ENCODE measurements around the gene LRP6. TPM values are rescaled to one million over a fixed set of nuclear protein-coding genes. Genes with fewer than 3 reads are reported as not detected.

LRP6 gene
- total RNA-seq, 1 donor from 2014 or later: 36.3 TPM

GRCh38 chr12:12217018-12217359 lies 49.9 kb downstream of the LRP6 start:
- ATAC-seq: peak; percentile 29
- no peak for DNase-seq (ENCODE audit: low spot score)

GRCh38 chr12:12216349-12217017 lies 50.4 kb downstream of the LRP6 start:
- no peak for DNase-seq (ENCODE audit: low spot score)
- peak; percentile 71 for ATAC-seq

GRCh38 chr12:12214635-12215131 lies 52.2 kb downstream of the LRP6 start:
- ATAC-seq (no peak), DNase-seq (ENCODE audit: low spot score) (no peak)

GRCh38 chr12:12214201-12214600 lies 52.6 kb downstream of the LRP6 start:
- ATAC-seq: no peak
- no peak for DNase-seq (ENCODE audit: low spot score)

- ATAC-seq: no peak
- no peak for DNase-seq (ENCODE audit: low spot score)
Measured at GRCh38 chr12:12212769-12213168, 54.1 kb downstream of the LRP6 start.

- ATAC-seq: no peak
Measured at GRCh38 chr12:12210983-12211382, 55.9 kb downstream of the LRP6 start.

GRCh38 chr12:12210416-12210815 lies 56.4 kb downstream of the LRP6 start:
- no peak for DNase-seq (ENCODE audit: low spot score)
- ATAC-seq: no peak

More at GRCh38 chr12:12210983-12211382, 55.9 kb downstream of the LRP6 start:
- DNase-seq (ENCODE audit: low spot score): no peak

GRCh38 chr12:12209675-12210074 lies 57.2 kb downstream of the LRP6 start:
- no peak for DNase-seq (ENCODE audit: low spot score)
- no peak for ATAC-seq

- DNase-seq (ENCODE audit: low spot score): no peak
- ATAC-seq: no peak
Measured at GRCh38 chr12:12209043-12209442, 57.8 kb downstream of the LRP6 start.

GRCh38 chr12:12207746-12208145 lies 59.1 kb downstream of the LRP6 start:
- no peak for ATAC-seq
- no peak for DNase-seq (ENCODE audit: low spot score)

GRCh38 chr12:12206776-12207388 lies 60.0 kb downstream of the LRP6 start:
- peak; percentile 70 for ATAC-seq
- no peak for DNase-seq (ENCODE audit: low spot score)

- DNase-seq (ENCODE audit: low spot score): no peak
- ATAC-seq: no peak
Measured at GRCh38 chr12:12202747-12203146, 64.1 kb downstream of the LRP6 start.

GRCh38 chr12:12202105-12202504 lies 64.7 kb downstream of the LRP6 start:
- ATAC-seq: no peak
- DNase-seq (ENCODE audit: low spot score): no peak

- ATAC-seq: no peak
- DNase-seq (ENCODE audit: low spot score): no peak
Measured at GRCh38 chr12:12201274-12201758, 65.5 kb downstream of the LRP6 start.

GRCh38 chr12:12200363-12200762 lies 66.5 kb downstream of the LRP6 start:
- ATAC-seq (peak; percentile 32), DNase-seq (ENCODE audit: low spot score) (no peak)

GRCh38 chr12:12198124-12198523 lies 68.7 kb downstream of the LRP6 start:
- no peak for ATAC-seq
- no peak for DNase-seq (ENCODE audit: low spot score)

- no peak for ATAC-seq
Measured at GRCh38 chr12:12197128-12197527, 69.7 kb downstream of the LRP6 start.

GRCh38 chr12:12195516-12195915 lies 71.3 kb downstream of the LRP6 start:
- DNase-seq (ENCODE audit: low spot score): no peak
- ATAC-seq: no peak

More at GRCh38 chr12:12197128-12197527, 69.7 kb downstream of the LRP6 start:
- DNase-seq (ENCODE audit: low spot score): no peak

- DNase-seq (ENCODE audit: low spot score) (no peak), ATAC-seq (no peak)
Measured at GRCh38 chr12:12195081-12195480, 71.8 kb downstream of the LRP6 start.

GRCh38 chr12:12194206-12194605 lies 72.6 kb downstream of the LRP6 start:
- no peak for DNase-seq (ENCODE audit: low spot score)
- ATAC-seq: no peak

GRCh38 chr12:12191008-12191407 lies 75.8 kb downstream of the LRP6 start:
- DNase-seq (ENCODE audit: low spot score) (no peak), ATAC-seq (no peak)

GRCh38 chr12:12190087-12190809 lies 76.6 kb downstream of the LRP6 start:
- DNase-seq (ENCODE audit: low spot score): no peak
- no peak for ATAC-seq
